Measurements from ENCODE around the gene PPP2R5A.

DNA sequence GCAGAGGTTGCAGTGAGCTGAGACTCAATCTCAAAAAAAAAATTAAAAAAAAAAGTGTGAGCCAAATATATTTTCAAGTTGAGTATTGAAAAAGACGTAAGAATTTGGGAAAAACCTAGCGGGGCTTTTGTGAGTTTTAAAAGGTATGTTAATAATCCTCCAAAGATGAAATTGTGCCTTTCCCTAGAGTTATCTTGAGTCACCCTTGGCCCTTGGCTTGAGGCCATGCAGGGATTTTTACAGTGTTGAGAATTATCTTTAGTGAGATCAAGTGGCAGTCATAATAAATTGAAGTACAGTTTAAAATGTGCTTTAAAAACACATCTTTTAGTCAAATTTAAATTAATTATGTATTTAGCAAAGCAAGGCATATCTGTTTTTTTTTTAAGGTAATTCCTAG is 32.7 kb downstream of the PPP2R5A start:
- TF ChIP-seq EZH2 (IDR thresholded peaks at IDR 0.05) (no peak), POLR2AphosphoS5 (IDR thresholded peaks at IDR 0.05; ENCODE audit: borderline replicate concordance, low read depth, low read length) (no peak), FOXP2 (optimal IDR thresholded peaks at IDR 0.05; ENCODE audit: control extremely low read depth, extremely low read length, insufficient read depth) (no peak)

Data from SK-N-MC (cell line).